H1 (cell line): ENCODE data around the gene SH3RF2. TPM values are rescaled to one million over a fixed set of nuclear protein-coding genes. Genes with fewer than 3 reads are reported as not detected.

Experiments
- CTCF ChIA-PET: fragments of 300-600 bp; sonication (Branson Sonifier 250); formaldehyde crosslinking; loops from one replicate; lab custom pipeline; 2021; ENCODE audit not compliant: partially characterized antibody; lab: Charles Lee
- POLR2A ChIA-PET: fragments of 300-600 bp; sonication (Branson Sonifier 250); formaldehyde crosslinking; loops from one replicate; lab custom pipeline; 2021; ENCODE audit warnings: inconsistent platforms; ENCODE audit not compliant: partially characterized antibody; lab: Charles Lee
- DNase-seq, 2 experiments: peaks; one replicate each; pipeline versions ENCODE4 v3.0.0 to v3.0.0-alpha.2; 2010 to 2022; ENCODE audit warnings: low spot score in 2 of 2, low read depth in 1 of 2, mixed read lengths in 1 of 2
- FAIRE-seq: peaks from 2 replicates; lab custom pipeline; 2011; peaks lifted over from hg19 to GRCh38; lab: Jason Lieb, UNC
- H2AFZ ChIP-seq: 2 replicates; pipeline ENCODE4 v1.8.1; 2012; ENCODE audit warnings: low read length, inconsistent platforms
- H2AK5ac ChIP-seq: 2 replicates; pipeline ENCODE4 v1.6.1; 2013; ENCODE audit warnings: low read depth, low read length
- H2BK120ac ChIP-seq: replicated peaks from 2 replicates; pipeline ENCODE3; 2013; ENCODE audit warnings: low read depth, low read length, inconsistent platforms
- H2BK12ac ChIP-seq: 2 replicates; pipeline ENCODE4 v1.6.1; 2013; ENCODE audit warnings: low read depth, low read length
- H2BK15ac ChIP-seq: 2 replicates; pipeline ENCODE4 v1.6.1; 2013; ENCODE audit warnings: low read length
- H2BK20ac ChIP-seq: 2 replicates; pipeline ENCODE4 v1.6.1; 2013; ENCODE audit warnings: low read length
- H2BK5ac ChIP-seq: 2 replicates; pipeline ENCODE4 v1.6.1; 2013; ENCODE audit warnings: low read depth, low read length
- H3K14ac ChIP-seq: 2 replicates; pipeline ENCODE4 v1.6.1; 2013; ENCODE audit warnings: inconsistent platforms; ENCODE audit not compliant: insufficient read length
- H3K18ac ChIP-seq: 2 replicates; pipeline ENCODE4 v1.6.1; 2013; ENCODE audit warnings: low read length; ENCODE audit errors: extremely low read depth
- H3K23ac ChIP-seq: 2 replicates; pipeline ENCODE4 v1.6.1; 2013; ENCODE audit warnings: inconsistent platforms; ENCODE audit not compliant: insufficient read length
- H3K23me2 ChIP-seq: 2 replicates; pipeline ENCODE4 v1.6.1; 2013; ENCODE audit warnings: low read depth, low read length
- H3K27ac ChIP-seq: 2 replicates; pipeline ENCODE4 v1.6.1; 2011; ENCODE audit warnings: low read depth, low read length, inconsistent platforms
- H3K27me3 ChIP-seq, 4 experiments: replicated peaks in 1 of 4; 1 replicate in 1 of 4; 2 replicates in 3 of 4; pipeline versions ENCODE4 v1.6.1 to v1.8.1; 2011 to 2013; ENCODE audit warnings: low read length in 3 of 4, mild to moderate bottlenecking in 3 of 4, inconsistent platforms in 2 of 4, mixed read lengths in 2 of 4, moderate library complexity in 1 of 4; ENCODE audit not compliant: control insufficient read depth in 3 of 4, insufficient read depth in 3 of 4; ENCODE audit errors: extremely low read depth in 1 of 4
- H3K36me3 ChIP-seq, 4 experiments: 2 replicates each; pipeline versions ENCODE4 v1.6.1 to v1.8.1; 2011 to 2013; ENCODE audit warnings: mild to moderate bottlenecking in 4 of 4, low read length in 3 of 4, moderate library complexity in 2 of 4, control low read depth in 1 of 4, inconsistent platforms in 1 of 4; ENCODE audit not compliant: insufficient read depth in 4 of 4, control insufficient read depth in 2 of 4
- H3K4ac ChIP-seq: replicated peaks from 2 replicates; pipeline ENCODE3; 2013; ENCODE audit warnings: low read length, low read depth, mixed read lengths, inconsistent platforms; ENCODE audit not compliant: insufficient read length
- H3K4me1 ChIP-seq, 4 experiments: replicated peaks in 1 of 4; 1 replicate in 1 of 4; 2 replicates in 3 of 4; pipeline versions ENCODE4 v1.6.1 to v1.8.1; 2011 to 2013; ENCODE audit warnings: low read length in 3 of 4, inconsistent platforms in 2 of 4, mixed read lengths in 1 of 4; ENCODE audit not compliant: insufficient read depth in 4 of 4, control insufficient read depth in 3 of 4
- H3K4me2 ChIP-seq, 2 experiments: 2 replicates each; pipeline versions ENCODE4 v1.6.1 to v1.8.1; 2011 to 2013; ENCODE audit warnings: low read depth in 2 of 2, low read length in 2 of 2, control low read depth in 1 of 2, inconsistent platforms in 1 of 2, mild to moderate bottlenecking in 1 of 2; ENCODE audit not compliant: insufficient read depth in 1 of 2
- H3K4me3 ChIP-seq, 4 experiments: fragments of 200-600, 300-600 bp in 1 of 4; sonication (generic), shearing (Covaris generic), sonication (Bioruptor Twin) in 1 of 4; 2 replicates each; pipeline versions ENCODE4 v1.5.1 to v1.8.1; 2011 to 2016; ENCODE audit warnings: low read length in 4 of 4, low read depth in 3 of 4, control low read depth in 2 of 4, inconsistent platforms in 2 of 4, mild to moderate bottlenecking in 2 of 4, mixed read lengths in 1 of 4, moderate library complexity in 1 of 4; ENCODE audit not compliant: insufficient read depth in 2 of 4; ENCODE audit errors: extremely low read depth in 1 of 4
- H3K56ac ChIP-seq: replicated peaks from 2 replicates; pipeline ENCODE3; 2013; ENCODE audit warnings: low read depth, mild to moderate bottlenecking, mixed read lengths, low read length, inconsistent platforms; ENCODE audit not compliant: insufficient read length
- H3K79me1 ChIP-seq: 2 replicates; pipeline ENCODE4 v1.6.1; 2013; ENCODE audit warnings: low read depth, low read length, control low read depth
- H3K79me2 ChIP-seq, 2 experiments: 2 replicates each; pipeline versions ENCODE4 v1.6.1 to v1.8.1; 2012 to 2013; ENCODE audit warnings: low read length in 2 of 2, mild to moderate bottlenecking in 2 of 2, inconsistent platforms in 1 of 2; ENCODE audit not compliant: insufficient read depth in 2 of 2, control insufficient read depth in 1 of 2
- H3K9ac ChIP-seq, 4 experiments: replicated peaks in 1 of 4; 1 replicate in 1 of 4; 2 replicates in 3 of 4; pipeline versions ENCODE4 v1.6.1 to v1.8.1; 2011 to 2013; ENCODE audit warnings: low read depth in 3 of 4, low read length in 3 of 4, control low read depth in 2 of 4, mild to moderate bottlenecking in 2 of 4, moderate library complexity in 2 of 4, inconsistent platforms in 1 of 4; ENCODE audit errors: extremely low read depth in 1 of 4
- H3K9me3 ChIP-seq, 2 experiments: 2 replicates each; pipeline versions ENCODE4 v1.6.1 to v1.8.1; 2012 to 2013; ENCODE audit warnings: mild to moderate bottlenecking in 2 of 2, moderate library complexity in 2 of 2, control low read depth in 1 of 2, inconsistent platforms in 1 of 2, low read depth in 1 of 2, low read length in 1 of 2, mixed read lengths in 1 of 2; ENCODE audit not compliant: insufficient read depth in 2 of 2
- H4K20me1 ChIP-seq, 2 experiments: replicated peaks in 1 of 2; 2 replicates each; pipeline versions ENCODE3 to v1.8.1; 2011 to 2013; ENCODE audit warnings: inconsistent platforms in 2 of 2, low read length in 2 of 2, mild to moderate bottlenecking in 1 of 2; ENCODE audit not compliant: insufficient read depth in 2 of 2, control insufficient read depth in 1 of 2
- H4K5ac ChIP-seq: 2 replicates; pipeline ENCODE4 v1.6.1; 2013; ENCODE audit warnings: low read length, low read depth, mixed read lengths, inconsistent platforms; ENCODE audit not compliant: insufficient read length
- H4K8ac ChIP-seq: 2 replicates; pipeline ENCODE4 v1.8.0; 2013; ENCODE audit warnings: mild to moderate bottlenecking, moderate library complexity, low read length, inconsistent platforms; ENCODE audit not compliant: insufficient read depth; ENCODE audit errors: extremely low read depth
- H4K91ac ChIP-seq: replicated peaks from 2 replicates; pipeline ENCODE3; 2013; ENCODE audit warnings: low read length, mixed read lengths, inconsistent platforms; ENCODE audit not compliant: insufficient read length
- CTBP2 ChIP-seq: IDR thresholded peaks from 2 replicates; pipeline ENCODE4 v1.7.0; 2011; ENCODE audit warnings: borderline replicate concordance, mild to moderate bottlenecking, moderate library complexity, mixed read lengths, low read length; ENCODE audit not compliant: insufficient read depth, insufficient read length
- HDAC2 ChIP-seq, 2 experiments: fragments of 300-600 bp in 1 of 2; sonication (generic) in 1 of 2; IDR thresholded peaks; 2 replicates each; pipeline ENCODE4 v1.6.1; 2011 to 2012; ENCODE audit warnings: low read depth in 2 of 2, low read length in 2 of 2, mild to moderate bottlenecking in 2 of 2, moderate library complexity in 2 of 2, borderline replicate concordance in 1 of 2, inconsistent platforms in 1 of 2
- HDAC6 ChIP-seq: IDR thresholded peaks from one replicate; pipeline ENCODE4 v1.7.1; 2012; ENCODE audit warnings: low read depth, mild to moderate bottlenecking, inconsistent platforms, low read length, moderate library complexity
- POU5F1 ChIP-seq: IDR thresholded peaks from 2 replicates; pipeline ENCODE4 v1.6.1; 2011; ENCODE audit warnings: low read depth, mild to moderate bottlenecking, low read length, moderate library complexity
- SP1 ChIP-seq: IDR thresholded peaks from 2 replicates; pipeline ENCODE4 v1.6.1; 2011; ENCODE audit warnings: low read depth, low read length
- WGBS, 2 experiments: shearing (Covaris generic) in 1 of 2; methylation state at CpG; one replicate each; pipeline versions ENCODE4 v1.1.6 to v1.1.7; 2013 to 2015; ENCODE audit warnings: low lambda C conversion rate in 2 of 2, mixed read lengths in 2 of 2, inconsistent platforms in 1 of 2, low coverage in 1 of 2, missing lambda C conversion rate in 1 of 2; ENCODE audit not compliant: insufficient replicate concordance in 2 of 2, insufficient coverage in 1 of 2, insufficient read length in 1 of 2; ENCODE audit errors: extremely low coverage in 1 of 2, missing lambda C conversion rate in 1 of 2; 5-methylcytosine and 5-hydroxymethylcytosine counted together
- polyA plus RNA-seq, 7 experiments: library from polyadenylated mRNA; depleted of rRNA in 3 of 7; stranded (reverse) in 5 of 7; unstranded in 2 of 7; fragments of >200 nt in 5 of 7; fragments of 200-250 nt in 2 of 7; gene quantifications; 1 replicate in 5 of 7; 2 replicates in 1 of 7; 4 replicates in 1 of 7; pipeline versions ENCODE4 v1.2.1 to v1.2.3, GENCODE V29; 2011 to 2013; ENCODE audit warnings: missing spikeins in 2 of 7, mixed read lengths in 2 of 7
- total RNA-seq: library from RNA; stranded (reverse); fragmentation: NEBNext Ultra II Directional; extraction: Animal tissue kit (Norgen Biotek cat#: 25700); gene quantifications from 2 replicates; pipeline ENCODE4 v1.2.1, GENCODE V29; 2021

SH3RF2 gene
- total and polyA plus RNA-seq, 2 of the 8 experiments (the other 6 are each of a cell fraction or from before 2014, with no cell fraction given) = 0.80 to 0.95 TPM

DNA sequence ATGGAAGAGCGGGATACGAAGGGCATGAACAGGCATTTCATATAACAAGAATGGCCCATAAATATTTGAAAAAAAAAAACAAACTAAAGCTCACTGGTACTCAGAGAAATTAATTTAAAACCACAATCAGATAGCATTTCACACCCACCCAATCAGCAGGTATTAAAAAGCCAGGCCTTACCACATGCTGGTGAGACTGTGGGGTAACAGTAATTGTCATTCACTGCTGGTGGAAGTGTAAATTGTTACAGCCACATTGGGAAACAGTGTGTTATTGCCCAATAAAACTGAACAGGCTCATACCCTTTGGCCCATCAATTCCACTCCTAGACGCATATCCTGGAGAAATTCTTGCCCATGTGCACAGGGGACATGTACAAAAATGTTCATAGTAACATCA is 103.0 kb downstream of the SH3RF2 start:
- CTCF ChIA-PET = interaction anchor here (0.7 to 6.1 kb wide), 17 partner anchors 11 to 321 kb away, joined by 3 to 77 read pairs (median 8); partner anchors contain the start of gene SH3RF2

More for the DNA sequence above, 103.0 kb downstream of the SH3RF2 start:
- no peak overlapping the region for H3K4me3 ChIP-seq
- no peaks in the 10 kb centered on the region for H3K23me2 ChIP-seq
- H2BK12ac ChIP-seq = no peak overlapping the region
- H2AK5ac ChIP-seq = no peak overlapping the region
- no peak overlapping the region for H3K27ac ChIP-seq
- no peaks in the 10 kb centered on the region for H3K27me3 ChIP-seq
- no peaks in the 10 kb centered on the region for H3K4me1 ChIP-seq
- no peak overlapping the region for H3K4ac ChIP-seq
- H2BK120ac ChIP-seq = no peak overlapping the region
- TF ChIP-seq CTBP2 = no peak
- TF ChIP-seq POU5F1 = no peak
- no peak for TF ChIP-seq SP1
- TF ChIP-seq HDAC2 (IDR thresholded peaks at IDR 0.05; ENCODE audit: borderline replicate concordance in 1 of 2, low read depth in 2 of 2, low read length in 2 of 2) = no peak
- no peak for TF ChIP-seq HDAC6
- no peak overlapping the region for H3K56ac ChIP-seq
- no peak overlapping the region for H3K23ac ChIP-seq
- H4K20me1 ChIP-seq = no peaks in the 10 kb centered on the region
- no peak overlapping the region for H2BK20ac ChIP-seq
- H4K8ac ChIP-seq = no peak overlapping the region
- no peak overlapping the region for H2BK15ac ChIP-seq
- DNase-seq (no peak), FAIRE-seq (no peak)
- no peaks in the 10 kb centered on the region for H3K9me3 ChIP-seq
- H2BK5ac ChIP-seq = no peak overlapping the region
- 62% methylated on average over 3 of the region's 3 CpGs; no CpG with 5 or more reads in 1 of the 2 experiments for WGBS, 2 experiments
- no peaks in the 10 kb centered on the region for H3K79me1 ChIP-seq
- H2AFZ ChIP-seq = no peak overlapping the region
- H3K9ac ChIP-seq = no peak overlapping the region
- no peak overlapping the region for H3K14ac ChIP-seq
- H4K91ac ChIP-seq = no peak overlapping the region
- POLR2A ChIA-PET = interaction anchor here (0.7 kb wide), 1 partner anchor 29 kb away, joined by 3 read pairs; no protein-coding TSS in a partner anchor
- H3K18ac ChIP-seq = no peak overlapping the region
- H3K36me3 ChIP-seq = no peaks in the 10 kb centered on the region
- H3K79me2 ChIP-seq = no peaks in the 10 kb centered on the region
- H3K4me2 ChIP-seq = no peak overlapping the region
- H4K5ac ChIP-seq = no peak overlapping the region
